Stomach (tissue), 4 donors: ENCODE measurements around the gene FOXO6.

ENCODE experiments used
- CTCF ChIP-seq, 7 experiments: fragments of 450-650 bp in 4 of 7; fragments of 200-600 bp in 3 of 7; sonication (generic) in 3 of 7; IDR thresholded peaks; one replicate each; pipeline ENCODE4 v1.5.1; 2016 to 2019; ENCODE audit warnings: antibody characterized with exemption in 7 of 7, control low read depth in 2 of 7, mild to moderate bottlenecking in 1 of 7
- EP300 ChIP-seq: sonication (generic); formaldehyde crosslinking; IDR thresholded peaks from one replicate; pipeline ENCODE4 v1.6.1; 2017; ENCODE audit warnings: antibody characterized with exemption
- POLR2AphosphoS5 ChIP-seq, 3 donors: sonication (generic); formaldehyde crosslinking; IDR thresholded peaks; one replicate each; pipeline ENCODE4 v1.6.1; 2016; ENCODE audit warnings: antibody characterized with exemption in 3 of 3

- TF ChIP-seq EP300 (no peak), CTCF (IDR thresholded peaks at IDR 0.05) (no peak), POLR2AphosphoS5 (IDR thresholded peaks at IDR 0.05) (no peak)
These were observed 27.3 kb downstream of the FOXO6 start for GRCh38 chr1:41388510-41388909.
